Liver (tissue), 9 donors: Measurements from ENCODE around the gene BRIP1. TPM values are rescaled to one million over a fixed set of nuclear protein-coding genes. Genes with fewer than 3 reads are reported as not detected.

Experiments
- DNase-seq: peaks from one replicate; pipeline ENCODE4 v3.0.0-alpha.2; 2017; ENCODE audit warnings: low spot score
- H3K27ac ChIP-seq, 2 donors: one replicate each; pipeline ENCODE4 v1.7.0; 2013; ENCODE audit warnings: inconsistent platforms in 2 of 2, low read length in 2 of 2, control low read depth in 1 of 2, low read depth in 1 of 2, mild to moderate bottlenecking in 1 of 2
- H3K27me3 ChIP-seq, 4 donors: one replicate each; pipeline versions ENCODE4 v1.6.1 to v1.7.0; 2013; ENCODE audit warnings: low read length in 3 of 4, inconsistent platforms in 1 of 4, mild to moderate bottlenecking in 1 of 4, moderate library complexity in 1 of 4; ENCODE audit not compliant: control insufficient read depth in 4 of 4, insufficient read depth in 4 of 4
- H3K36me3 ChIP-seq, 4 donors: one replicate each; pipeline versions ENCODE4 v1.6.1 to v1.7.0; 2013; ENCODE audit warnings: low read length in 3 of 4, mild to moderate bottlenecking in 3 of 4, low read depth in 1 of 4, moderate library complexity in 1 of 4; ENCODE audit not compliant: control insufficient read depth in 4 of 4, insufficient read depth in 3 of 4
- H3K4me1 ChIP-seq, 4 donors: one replicate each; pipeline versions ENCODE4 v1.6.1 to v1.7.0; 2013; ENCODE audit warnings: low read length in 3 of 4, mild to moderate bottlenecking in 3 of 4, moderate library complexity in 1 of 4; ENCODE audit not compliant: control insufficient read depth in 4 of 4, insufficient read depth in 4 of 4
- H3K4me3 ChIP-seq, 3 donors: one replicate each; pipeline versions ENCODE4 v1.6.1 to v1.7.0; 2013; ENCODE audit warnings: low read length in 3 of 3, control low read depth in 1 of 3, low read depth in 1 of 3, mild to moderate bottlenecking in 1 of 3
- H3K9ac ChIP-seq, 2 donors: one replicate each; pipeline ENCODE4 v1.7.0; 2013; ENCODE audit warnings: low read length in 2 of 2, mild to moderate bottlenecking in 2 of 2, moderate library complexity in 2 of 2, control low read depth in 1 of 2, low read depth in 1 of 2
- H3K9me3 ChIP-seq, 4 donors: one replicate each; pipeline versions ENCODE4 v1.6.1 to v1.7.0; 2013; ENCODE audit warnings: low read length in 3 of 4; ENCODE audit not compliant: control insufficient read depth in 4 of 4
- EGR1 ChIP-seq, 2 donors: IDR thresholded peaks; 2 replicates each; pipeline ENCODE4 v1.6.1; 2016 to 2018; ENCODE audit warnings: antibody characterized with exemption in 2 of 2, low read depth in 2 of 2
- FOXA1 ChIP-seq: IDR thresholded peaks from 2 replicates; pipeline ENCODE4 v1.6.1; 2016; ENCODE audit warnings: antibody characterized with exemption
- FOXA2 ChIP-seq: IDR thresholded peaks from 2 replicates; pipeline ENCODE4 v1.6.1; 2016; ENCODE audit warnings: antibody characterized with exemption
- GABPA ChIP-seq, 2 donors: IDR thresholded peaks in 1 of 2; conservative IDR thresholded peaks in 1 of 2; 2 replicates each; pipeline ENCODE4 v1.6.1; 2016; ENCODE audit warnings: antibody characterized with exemption in 2 of 2, mild to moderate bottlenecking in 1 of 2, moderate library complexity in 1 of 2
- HNF4A ChIP-seq, 2 donors: conservative IDR thresholded peaks; 2 replicates each; pipeline ENCODE4 v1.6.1; 2016; ENCODE audit warnings: antibody characterized with exemption in 2 of 2, mild to moderate bottlenecking in 2 of 2
- HNF4G ChIP-seq: IDR thresholded peaks from 2 replicates; pipeline ENCODE4 v1.6.1; 2016; ENCODE audit warnings: antibody characterized with exemption
- JUND ChIP-seq, 2 donors: IDR thresholded peaks; 2 replicates each; pipeline ENCODE4 v1.6.1; 2016; ENCODE audit warnings: antibody characterized with exemption in 2 of 2
- NR2F2 ChIP-seq: IDR thresholded peaks from 2 replicates; pipeline ENCODE4 v1.6.1; 2016; ENCODE audit warnings: antibody characterized with exemption
- RAD21 ChIP-seq, 2 donors: IDR thresholded peaks; 2 replicates each; pipeline ENCODE4 v1.6.1; 2016; ENCODE audit warnings: antibody characterized with exemption in 2 of 2, mild to moderate bottlenecking in 2 of 2
- RXRA ChIP-seq, 2 donors: IDR thresholded peaks; 2 replicates each; pipeline ENCODE4 v1.6.1; 2017 to 2018; ENCODE audit warnings: antibody characterized with exemption in 2 of 2, mild to moderate bottlenecking in 1 of 2
- SP1 ChIP-seq: IDR thresholded peaks from 2 replicates; pipeline ENCODE4 v1.6.1; 2018; ENCODE audit warnings: antibody characterized with exemption, mild to moderate bottlenecking
- TAF1 ChIP-seq: conservative IDR thresholded peaks from 2 replicates; pipeline ENCODE4 v1.6.1; 2016; ENCODE audit warnings: antibody characterized with exemption, mild to moderate bottlenecking
- YY1 ChIP-seq: IDR thresholded peaks from 2 replicates; pipeline ENCODE4 v1.6.1; 2016; ENCODE audit warnings: antibody characterized with exemption, mild to moderate bottlenecking
- WGBS: extraction: QIAGEN DNeasy Blood & Tissue Kit; methylation state at CpG from one replicate; pipeline ENCODE4 v1.1.7; 2013; 5-methylcytosine and 5-hydroxymethylcytosine counted together
- polyA plus RNA-seq, 2 donors: library from polyadenylated mRNA; stranded (reverse) in 1 of 2; unstranded in 1 of 2; fragments of 200-250 nt in 1 of 2; fragments of >200 nt in 1 of 2; fragmentation: Nextera tagmentation in 1 of 2; extraction: Ambion mirVana in 1 of 2; gene quantifications; one replicate each; pipeline versions ENCODE4 v1.2.1 to v1.2.3, GENCODE V29; 2013 to 2015
- total RNA-seq, 2 donors: library from RNA; depleted of rRNA; stranded (reverse); fragments of >200 nt; gene quantifications; one replicate each; pipeline ENCODE4 v1.2.3, GENCODE V29; 2014
- TF ChIP-seq, protein P1 (sequence below): fragments of 150-350 bp; IDR thresholded peaks from 2 replicates; pipeline ENCODE4 v1.5.1; 2017; ENCODE audit warnings: improper control_type of control experiment, low read depth, low read length; ENCODE audit not compliant: missing input control
- TF ChIP-seq, protein P2 (sequence below): IDR thresholded peaks from 2 replicates; pipeline ENCODE4 v1.6.1; 2016; ENCODE audit warnings: antibody characterized with exemption
- TF ChIP-seq, protein P3 (sequence below): IDR thresholded peaks from 2 replicates; pipeline ENCODE4 v1.6.1; 2016; ENCODE audit warnings: antibody characterized with exemption
- TF ChIP-seq, protein P4 (sequence below): IDR thresholded peaks from 2 replicates; pipeline ENCODE4 v1.6.1; 2016; ENCODE audit warnings: antibody characterized with exemption, mild to moderate bottlenecking
- TF ChIP-seq, protein P5 (sequence below): IDR thresholded peaks from 2 replicates; pipeline ENCODE4 v1.6.1; 2016; ENCODE audit warnings: antibody characterized with exemption
- donor health status: healthy.
- donor health status: healthy.
- donor health status: healthy.
- donor health status: healthy.
- donor health status: healthy.

BRIP1 gene
- total and polyA plus RNA-seq, 4 donors, result 0.24 to 10.3 (median 0.90) TPM

DNA sequence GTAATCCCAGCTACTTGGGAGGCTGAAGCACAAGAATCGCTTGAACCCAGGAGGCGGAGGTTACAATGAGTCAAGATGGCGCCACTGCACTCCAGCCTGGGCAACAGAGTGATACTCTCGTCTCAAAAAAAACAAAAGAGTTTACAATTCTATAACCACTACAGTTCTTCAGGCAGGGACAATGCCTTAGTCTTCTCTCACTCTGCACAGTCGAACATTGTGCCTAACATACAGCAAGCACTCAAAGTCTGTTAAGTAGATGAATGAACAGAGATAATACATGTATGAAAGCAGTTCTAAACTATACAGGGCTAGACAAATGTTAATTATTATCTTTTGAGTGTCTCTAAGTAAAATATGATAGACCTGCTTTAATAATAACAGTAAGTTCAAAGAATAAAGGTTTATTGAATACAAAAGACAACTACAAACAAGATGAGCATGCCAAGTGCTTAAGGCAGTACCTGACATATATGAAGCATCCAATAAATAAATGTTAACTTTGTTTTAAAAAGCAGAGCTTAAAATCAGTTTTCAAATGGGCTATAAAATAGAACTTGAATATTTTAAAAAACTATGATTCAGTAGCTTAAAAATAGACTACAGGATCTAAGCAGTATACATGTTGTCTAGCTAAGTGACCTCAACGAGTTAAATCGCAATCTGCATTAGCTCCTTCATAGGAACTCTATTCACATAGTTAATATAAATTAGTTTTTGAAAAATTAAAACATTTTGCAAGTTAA lies 45.1 kb upstream of the BRIP1 start:
- Histone ChIP-seq H3K4me3 (no peak overlapping the region), H3K9me3 (no peaks in the 10 kb centered on the region), H3K9ac (no peak overlapping the region), H3K27me3 (no peaks in the 10 kb centered on the region), H3K27ac (no peak overlapping the region), H3K36me3 (peaks cover 2 to 29% (median 20%) of the 10 kb centered on the region in 4 donors), H3K4me1 (no peaks in the 10 kb centered on the region)
- 97% methylated on average over 7 of the region's 7 CpGs for WGBS
- TF ChIP-seq JUND (IDR thresholded peaks at IDR 0.05) (no peak), EGR1 (IDR thresholded peaks at IDR 0.05; ENCODE audit: low read depth in 2 of 2) (no peak), GABPA (IDR thresholded peaks at IDR 0.05 in 1 of 2, conservative IDR thresholded peaks at IDR 0.05 in 1 of 2) (no peak), RXRA (IDR thresholded peaks at IDR 0.05) (no peak), HNF4G (no peak), NR2F2 (no peak)
- TF ChIP-seq, protein P1, sequence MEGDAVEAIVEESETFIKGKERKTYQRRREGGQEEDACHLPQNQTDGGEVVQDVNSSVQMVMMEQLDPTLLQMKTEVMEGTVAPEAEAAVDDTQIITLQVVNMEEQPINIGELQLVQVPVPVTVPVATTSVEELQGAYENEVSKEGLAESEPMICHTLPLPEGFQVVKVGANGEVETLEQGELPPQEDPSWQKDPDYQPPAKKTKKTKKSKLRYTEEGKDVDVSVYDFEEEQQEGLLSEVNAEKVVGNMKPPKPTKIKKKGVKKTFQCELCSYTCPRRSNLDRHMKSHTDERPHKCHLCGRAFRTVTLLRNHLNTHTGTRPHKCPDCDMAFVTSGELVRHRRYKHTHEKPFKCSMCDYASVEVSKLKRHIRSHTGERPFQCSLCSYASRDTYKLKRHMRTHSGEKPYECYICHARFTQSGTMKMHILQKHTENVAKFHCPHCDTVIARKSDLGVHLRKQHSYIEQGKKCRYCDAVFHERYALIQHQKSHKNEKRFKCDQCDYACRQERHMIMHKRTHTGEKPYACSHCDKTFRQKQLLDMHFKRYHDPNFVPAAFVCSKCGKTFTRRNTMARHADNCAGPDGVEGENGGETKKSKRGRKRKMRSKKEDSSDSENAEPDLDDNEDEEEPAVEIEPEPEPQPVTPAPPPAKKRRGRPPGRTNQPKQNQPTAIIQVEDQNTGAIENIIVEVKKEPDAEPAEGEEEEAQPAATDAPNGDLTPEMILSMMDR, result no peak
- TF ChIP-seq, protein P2, sequence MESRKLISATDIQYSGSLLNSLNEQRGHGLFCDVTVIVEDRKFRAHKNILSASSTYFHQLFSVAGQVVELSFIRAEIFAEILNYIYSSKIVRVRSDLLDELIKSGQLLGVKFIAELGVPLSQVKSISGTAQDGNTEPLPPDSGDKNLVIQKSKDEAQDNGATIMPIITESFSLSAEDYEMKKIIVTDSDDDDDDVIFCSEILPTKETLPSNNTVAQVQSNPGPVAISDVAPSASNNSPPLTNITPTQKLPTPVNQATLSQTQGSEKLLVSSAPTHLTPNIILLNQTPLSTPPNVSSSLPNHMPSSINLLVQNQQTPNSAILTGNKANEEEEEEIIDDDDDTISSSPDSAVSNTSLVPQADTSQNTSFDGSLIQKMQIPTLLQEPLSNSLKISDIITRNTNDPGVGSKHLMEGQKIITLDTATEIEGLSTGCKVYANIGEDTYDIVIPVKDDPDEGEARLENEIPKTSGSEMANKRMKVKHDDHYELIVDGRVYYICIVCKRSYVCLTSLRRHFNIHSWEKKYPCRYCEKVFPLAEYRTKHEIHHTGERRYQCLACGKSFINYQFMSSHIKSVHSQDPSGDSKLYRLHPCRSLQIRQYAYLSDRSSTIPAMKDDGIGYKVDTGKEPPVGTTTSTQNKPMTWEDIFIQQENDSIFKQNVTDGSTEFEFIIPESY, result no peak
- TF ChIP-seq, protein P3, sequence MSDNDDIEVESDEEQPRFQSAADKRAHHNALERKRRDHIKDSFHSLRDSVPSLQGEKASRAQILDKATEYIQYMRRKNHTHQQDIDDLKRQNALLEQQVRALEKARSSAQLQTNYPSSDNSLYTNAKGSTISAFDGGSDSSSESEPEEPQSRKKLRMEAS, result no peak
- DNase-seq, result no peak

DNA sequence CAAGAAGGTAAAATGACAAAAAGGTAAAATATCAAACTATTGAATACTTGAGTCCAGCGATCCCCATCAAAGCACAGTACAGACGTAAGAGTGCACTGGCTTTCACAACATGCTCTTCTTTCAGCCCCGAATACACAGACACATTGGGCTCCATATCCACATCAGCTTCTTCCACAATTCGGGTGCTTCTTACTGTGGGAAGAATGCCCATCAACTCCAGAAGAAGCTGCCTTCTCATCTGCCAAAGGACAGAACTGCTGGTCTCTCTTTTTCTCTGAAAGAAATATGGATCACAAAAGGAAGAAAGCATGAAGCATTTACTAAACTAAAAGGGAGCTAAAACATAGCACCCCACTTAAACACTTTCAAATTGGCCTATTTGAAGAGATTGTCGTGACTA lies 44.0 kb upstream of the BRIP1 start:
- no peak for DNase-seq
- Histone ChIP-seq H3K9me3 (no peaks in the 10 kb centered on the region), H3K4me1 (no peaks in the 10 kb centered on the region), H3K27ac (no peak overlapping the region), H3K36me3 (peaks cover 4 to 33% (median 20%) of the 10 kb centered on the region in 4 donors), H3K4me3 (no peak overlapping the region), H3K27me3 (no peaks in the 10 kb centered on the region), H3K9ac (no peak overlapping the region)
- TF ChIP-seq, protein P1, result no peak
- TF ChIP-seq FOXA1, result no peak
- no peak for TF ChIP-seq NR2F2
- TF ChIP-seq, protein P4, sequence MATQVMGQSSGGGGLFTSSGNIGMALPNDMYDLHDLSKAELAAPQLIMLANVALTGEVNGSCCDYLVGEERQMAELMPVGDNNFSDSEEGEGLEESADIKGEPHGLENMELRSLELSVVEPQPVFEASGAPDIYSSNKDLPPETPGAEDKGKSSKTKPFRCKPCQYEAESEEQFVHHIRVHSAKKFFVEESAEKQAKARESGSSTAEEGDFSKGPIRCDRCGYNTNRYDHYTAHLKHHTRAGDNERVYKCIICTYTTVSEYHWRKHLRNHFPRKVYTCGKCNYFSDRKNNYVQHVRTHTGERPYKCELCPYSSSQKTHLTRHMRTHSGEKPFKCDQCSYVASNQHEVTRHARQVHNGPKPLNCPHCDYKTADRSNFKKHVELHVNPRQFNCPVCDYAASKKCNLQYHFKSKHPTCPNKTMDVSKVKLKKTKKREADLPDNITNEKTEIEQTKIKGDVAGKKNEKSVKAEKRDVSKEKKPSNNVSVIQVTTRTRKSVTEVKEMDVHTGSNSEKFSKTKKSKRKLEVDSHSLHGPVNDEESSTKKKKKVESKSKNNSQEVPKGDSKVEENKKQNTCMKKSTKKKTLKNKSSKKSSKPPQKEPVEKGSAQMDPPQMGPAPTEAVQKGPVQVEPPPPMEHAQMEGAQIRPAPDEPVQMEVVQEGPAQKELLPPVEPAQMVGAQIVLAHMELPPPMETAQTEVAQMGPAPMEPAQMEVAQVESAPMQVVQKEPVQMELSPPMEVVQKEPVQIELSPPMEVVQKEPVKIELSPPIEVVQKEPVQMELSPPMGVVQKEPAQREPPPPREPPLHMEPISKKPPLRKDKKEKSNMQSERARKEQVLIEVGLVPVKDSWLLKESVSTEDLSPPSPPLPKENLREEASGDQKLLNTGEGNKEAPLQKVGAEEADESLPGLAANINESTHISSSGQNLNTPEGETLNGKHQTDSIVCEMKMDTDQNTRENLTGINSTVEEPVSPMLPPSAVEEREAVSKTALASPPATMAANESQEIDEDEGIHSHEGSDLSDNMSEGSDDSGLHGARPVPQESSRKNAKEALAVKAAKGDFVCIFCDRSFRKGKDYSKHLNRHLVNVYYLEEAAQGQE, result no peak
- TF ChIP-seq SP1, result no peak
- TF ChIP-seq, protein P5, sequence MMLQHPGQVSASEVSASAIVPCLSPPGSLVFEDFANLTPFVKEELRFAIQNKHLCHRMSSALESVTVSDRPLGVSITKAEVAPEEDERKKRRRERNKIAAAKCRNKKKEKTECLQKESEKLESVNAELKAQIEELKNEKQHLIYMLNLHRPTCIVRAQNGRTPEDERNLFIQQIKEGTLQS, result no peak
- TF ChIP-seq TAF1, result no peak
- TF ChIP-seq YY1, result no peak
- no peak for TF ChIP-seq FOXA2
- TF ChIP-seq, protein P2, result no peak
- TF ChIP-seq HNF4G, result no peak
- TF ChIP-seq RXRA (IDR thresholded peaks at IDR 0.05), result no peak
- TF ChIP-seq, protein P3, result no peak
- no peak for TF ChIP-seq HNF4A (conservative IDR thresholded peaks at IDR 0.05)
- TF ChIP-seq JUND (IDR thresholded peaks at IDR 0.05), result no peak
- TF ChIP-seq EGR1 (IDR thresholded peaks at IDR 0.05; ENCODE audit: low read depth in 2 of 2), result no peak
- no peak for TF ChIP-seq RAD21 (IDR thresholded peaks at IDR 0.05)
- 95% methylated on average over 5 of the region's 5 CpGs for WGBS
